H1 (cell line): ENCODE data around the gene APBA2.

Experiments used
- CBX5 ChIP-seq: fragments of 300-800, 300-1000 bp; sonication (generic); IDR thresholded peaks from 2 replicates; pipeline ENCODE4 v1.7.1; 2016; ENCODE audit warnings: antibody characterized with exemption, low read length, low read depth
- CTCF ChIP-seq, 3 experiments: IDR thresholded peaks; 1 replicate in 2 of 3; 2 replicates in 1 of 3; pipeline versions ENCODE4 v1.5.1 to v1.6.1; 2011; ENCODE audit warnings: low read length in 3 of 3, mild to moderate bottlenecking in 3 of 3, inconsistent platforms in 2 of 3, low read depth in 1 of 3, moderate library complexity in 1 of 3; ENCODE audit not compliant: insufficient read depth in 1 of 3; ENCODE audit errors: control extremely low read depth in 1 of 3
- EZH2 ChIP-seq: fragments of 200-600 bp; sonication (generic); IDR thresholded peaks from 2 replicates; pipeline ENCODE4 v1.7.1; 2012; ENCODE audit warnings: low read depth, mild to moderate bottlenecking, moderate library complexity, low read length, inconsistent platforms; ENCODE audit not compliant: severe bottlenecking
- JUND ChIP-seq: IDR thresholded peaks from 2 replicates; pipeline ENCODE4 v1.6.1; 2011; ENCODE audit warnings: mild to moderate bottlenecking, improper control_type of control experiment, low read length
- MAX ChIP-seq: IDR thresholded peaks from 2 replicates; pipeline ENCODE4 v1.6.1; 2012; ENCODE audit warnings: inconsistent platforms
- NRF1 ChIP-seq: IDR thresholded peaks from 2 replicates; pipeline ENCODE4 v1.6.1; 2011; ENCODE audit warnings: mild to moderate bottlenecking, low read depth, low read length, improper control_type of control experiment
- POLR2A ChIP-seq, 2 experiments: IDR thresholded peaks; 1 replicate in 1 of 2; 2 replicates in 1 of 2; pipeline ENCODE4 v1.6.1; 2011; ENCODE audit warnings: low read depth in 2 of 2, low read length in 2 of 2, mild to moderate bottlenecking in 2 of 2; ENCODE audit errors: control extremely low read depth in 1 of 2
- SRF ChIP-seq: IDR thresholded peaks from 2 replicates; pipeline ENCODE4 v1.6.1; 2011; ENCODE audit warnings: mild to moderate bottlenecking, low read depth, low read length, moderate library complexity
- TEAD4 ChIP-seq: IDR thresholded peaks from 2 replicates; pipeline ENCODE4 v1.6.1; 2012; ENCODE audit warnings: low read depth, low read length, inconsistent platforms, mixed read lengths

GRCh38 chr15:29058903-29059539 lies 173.2 kb downstream of the APBA2 start:
- no peak for TF ChIP-seq NRF1
- TF ChIP-seq JUND, result no peak
- no peak for TF ChIP-seq TEAD4
- TF ChIP-seq POLR2A (IDR thresholded peaks at IDR 0.05; ENCODE audit: control extremely low read depth in 1 of 2, low read depth in 2 of 2, low read length in 2 of 2), result no peak
- TF ChIP-seq CBX5, result no peak
- TF ChIP-seq EZH2, result no peak
- no peak for TF ChIP-seq SRF
- TF ChIP-seq MAX, result peak; percentile 49; the same call in 1 of the 2 replicates
- TF ChIP-seq CTCF (IDR thresholded peaks at IDR 0.05; ENCODE audit: control extremely low read depth in 1 of 3, insufficient read depth in 1 of 3, low read depth in 1 of 3, low read length in 3 of 3), result no peak
